SK-N-MC (cell line): ENCODE data around the gene NSMCE4A.
"Not testable (repeated sequence)": the region's sequence is repeated elsewhere in the genome, so short reads cannot be mapped to it uniquely, and the experiment has no call there.

Experiments used
- DNase-seq: peaks from one replicate; pipeline ENCODE4 v3.0.0-alpha.2; 2011; ENCODE audit warnings: low read depth, low spot score
- H3K27ac ChIP-seq: fragments of 200-600 bp; sonication (generic); 2 replicates; pipeline ENCODE4 v1.5.1; 2016; ENCODE audit warnings: mixed run types
- H3K36me3 ChIP-seq: fragments of 200-600 bp; sonication (generic); 2 replicates; pipeline ENCODE4 v1.6.1; 2017; ENCODE audit warnings: antibody characterized with exemption, low read length, mixed read lengths; ENCODE audit not compliant: insufficient read depth
- H3K4me3 ChIP-seq: fragments of 200-600 bp; sonication (generic); 2 replicates; pipeline ENCODE4 v1.5.1; 2016
- H3K9ac ChIP-seq: fragments of 200-600 bp; sonication (generic); 2 replicates; pipeline ENCODE4 v1.8.0; 2017; ENCODE audit warnings: mixed run types, mixed read lengths; ENCODE audit not compliant: insufficient read length
- H3K9me3 ChIP-seq: fragments of 200-600 bp; sonication (generic); 2 replicates; pipeline ENCODE4 v1.6.1; 2017; ENCODE audit warnings: low read depth, mild to moderate bottlenecking, antibody characterized with exemption, low read length, moderate library complexity, mixed read lengths
- EZH2 ChIP-seq: fragments of 200-600 bp; sonication (generic); IDR thresholded peaks from one replicate; pipeline ENCODE4 v1.6.1; 2017; ENCODE audit warnings: antibody characterized with exemption
- FOXP2 ChIP-seq: optimal IDR thresholded peaks from 2 replicates; pipeline ENCODE3; 2011; ENCODE audit warnings: mild to moderate bottlenecking, moderate library complexity; ENCODE audit not compliant: insufficient read depth; ENCODE audit errors: extremely low read length, control extremely low read depth
- POLR2AphosphoS5 ChIP-seq: IDR thresholded peaks from 2 replicates; pipeline ENCODE4 v1.6.1; 2012; ENCODE audit warnings: mild to moderate bottlenecking, low read depth, low read length, borderline replicate concordance

NSMCE4A gene

DNA sequence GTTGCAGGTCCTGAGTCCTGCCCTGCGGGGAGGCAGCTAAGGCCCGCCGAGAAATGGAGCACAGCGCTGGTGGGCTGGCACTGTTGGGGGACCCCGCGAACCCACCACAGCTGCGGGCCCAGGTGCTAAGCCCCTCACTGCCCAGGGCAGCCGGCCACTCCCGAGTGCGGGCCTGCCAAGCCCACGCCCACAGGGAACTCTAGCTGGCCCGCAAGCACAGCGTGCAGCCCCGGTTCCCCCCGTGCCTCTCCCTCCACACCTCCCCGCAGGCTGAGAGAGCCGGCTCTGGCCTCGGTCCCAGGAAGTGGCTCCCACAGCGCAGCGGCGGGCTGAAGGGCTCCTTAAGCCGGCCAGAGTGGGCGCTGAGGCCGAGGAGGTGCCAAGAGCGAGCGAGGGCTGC, 3.5 kb upstream of the NSMCE4A start:
- Histone ChIP-seq H3K36me3 (no peaks in the 10 kb centered on the region), H3K9me3 (no peaks in the 10 kb centered on the region), H3K27ac (no peak overlapping the region), H3K9ac (no peak overlapping the region), H3K4me3 (no peak overlapping the region)
- TF ChIP-seq POLR2AphosphoS5: no peak
- TF ChIP-seq FOXP2: no peak
- TF ChIP-seq EZH2: no peak
- DNase-seq: no peak

DNA sequence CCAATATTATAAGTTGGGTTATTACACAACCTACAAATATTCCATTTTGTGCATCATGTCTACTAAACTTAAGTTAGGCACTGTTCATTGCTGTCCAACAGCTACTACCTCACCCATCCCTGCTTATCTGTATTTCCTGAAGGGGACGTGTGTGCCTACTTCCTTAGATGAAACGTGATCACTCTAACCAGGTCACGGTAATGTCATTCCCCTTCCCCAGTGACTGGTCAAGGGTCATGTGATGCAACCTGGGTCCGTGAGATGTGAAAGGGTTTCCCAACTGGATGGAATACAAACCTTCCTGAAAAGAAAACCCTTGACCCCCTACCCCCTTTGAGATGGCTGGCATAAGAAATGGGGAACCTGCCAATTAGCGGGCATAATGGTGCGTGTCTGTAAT, 1.6 kb upstream of the NSMCE4A start:
- no peaks in the 10 kb centered on the region for H3K36me3 ChIP-seq
- no peak for TF ChIP-seq EZH2
- no peak for TF ChIP-seq FOXP2
- no peak for TF ChIP-seq POLR2AphosphoS5
- no peaks in the 10 kb centered on the region for H3K9me3 ChIP-seq
- no peak overlapping the region for H3K9ac ChIP-seq
- DNase-seq: no peak
- no peak overlapping the region for H3K27ac ChIP-seq
- H3K4me3 ChIP-seq: no peak overlapping the region

DNA sequence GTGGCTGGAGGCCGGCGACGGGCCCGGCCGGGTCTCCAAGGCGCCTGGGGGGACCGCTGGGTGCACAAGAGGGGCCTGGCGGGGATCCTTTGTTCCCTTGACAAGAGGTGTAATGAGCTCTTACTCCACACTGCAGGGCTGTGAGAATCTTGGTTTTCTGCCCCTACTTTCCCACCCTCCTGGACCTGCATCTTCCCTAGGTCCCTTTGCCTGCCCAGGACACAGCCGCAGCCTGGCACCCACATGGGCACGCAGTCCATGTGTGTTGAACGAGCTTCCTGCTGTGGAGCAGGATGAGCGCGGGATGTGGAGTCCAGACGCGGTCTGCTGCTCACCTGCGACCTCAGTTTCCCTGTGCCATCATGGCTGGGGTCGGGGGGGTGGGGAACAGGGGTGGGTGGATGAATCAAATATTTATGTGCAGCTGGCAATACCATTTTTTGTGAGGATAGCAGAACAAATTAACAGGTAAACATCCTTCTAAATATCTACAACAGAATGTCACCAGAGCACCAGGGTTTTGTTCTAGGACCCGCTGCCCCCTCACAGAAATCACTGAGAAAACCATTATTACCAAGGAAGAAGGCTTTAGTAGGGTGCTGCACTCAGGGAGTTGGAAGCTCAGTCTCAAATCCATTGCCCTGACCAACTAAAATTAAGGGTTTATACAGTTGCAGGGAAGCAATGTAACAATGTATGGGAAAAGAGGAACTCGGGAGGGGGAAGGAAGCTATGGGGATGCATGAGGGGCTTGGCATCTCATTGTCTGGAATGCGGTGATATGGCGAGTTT, 474 bp upstream of the NSMCE4A start:
- TF ChIP-seq EZH2: no peak
- TF ChIP-seq POLR2AphosphoS5: no peak
- TF ChIP-seq FOXP2: no peak
- Histone ChIP-seq H3K9me3 (no peaks in the 10 kb centered on the region), H3K27ac (no peak overlapping the region), H3K4me3 (peak overlapping the region; percentile 80), H3K36me3 (no peaks in the 10 kb centered on the region), H3K9ac (peak overlapping the region; percentile 82)
- no peak for DNase-seq

DNA sequence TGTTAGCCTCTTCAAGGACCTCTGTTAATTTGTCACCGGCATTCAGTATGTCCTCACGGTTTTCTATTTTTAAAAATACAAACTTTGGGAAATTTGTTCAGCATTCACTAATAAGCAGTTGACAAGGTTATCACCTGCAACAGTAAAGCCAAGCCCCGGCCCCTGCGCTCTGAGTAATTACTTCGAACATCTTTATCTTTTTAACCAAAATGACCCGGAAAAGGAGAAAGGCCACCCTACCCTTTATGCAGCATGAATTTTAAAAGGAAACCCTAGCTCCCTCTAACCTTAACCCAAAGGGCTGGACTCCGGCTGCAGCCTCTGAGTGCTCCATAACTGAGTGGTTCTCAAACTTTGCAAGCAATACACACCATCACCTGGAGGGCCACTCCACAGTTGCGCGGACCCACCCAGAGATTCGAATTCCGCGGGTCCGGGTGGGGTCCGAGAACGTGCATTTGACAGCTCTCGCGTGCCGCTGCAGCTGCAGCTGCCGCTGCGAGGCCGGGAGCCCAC, 940 bp downstream of the NSMCE4A start:
- no peak for TF ChIP-seq EZH2
- no peak for TF ChIP-seq POLR2AphosphoS5
- no peak for TF ChIP-seq FOXP2
- Histone ChIP-seq H3K4me3 (peak overlapping the region; percentile 80), H3K9ac (peak overlapping the region; percentile 82), H3K36me3 (0 out of 2 replicates have a peak, but pooled peaks cover 4% of the 10 kb centered on the region), H3K9me3 (no peaks in the 10 kb centered on the region), H3K27ac (no peak overlapping the region)
- no peak for DNase-seq

DNA sequence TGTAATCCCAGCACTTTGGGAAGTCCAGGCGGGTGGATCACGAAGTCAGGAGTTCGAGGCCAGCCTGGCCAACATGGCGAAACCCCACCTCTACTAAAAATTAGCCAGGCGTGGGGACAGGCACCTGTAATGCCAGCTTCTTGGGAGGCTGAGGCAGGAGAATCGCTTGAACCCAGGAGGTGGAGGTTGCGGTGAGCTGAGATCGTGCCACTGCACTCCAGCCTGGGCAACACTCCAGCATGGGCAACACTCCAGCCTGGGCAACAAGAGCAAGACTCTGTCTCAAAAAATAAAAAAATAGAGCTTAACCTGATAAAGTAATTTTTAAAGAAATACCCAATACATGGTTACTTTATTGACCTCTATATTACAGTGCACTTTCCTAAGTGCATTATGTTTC, 5.9 kb downstream of the NSMCE4A start:
- not testable (repeated sequence) for H3K27ac ChIP-seq, H3K4me3 ChIP-seq, DNase-seq, H3K9ac ChIP-seq, H3K9me3 ChIP-seq
- H3K36me3 ChIP-seq: peaks cover 18% of the 10 kb centered on the region; the same call in 1 of the 2 replicates

GRCh38 chr10:121965996-121966395, 9.0 kb downstream of the NSMCE4A start:
- Histone ChIP-seq H3K4me3 (no peak overlapping the region), H3K27ac (no peak overlapping the region), H3K9ac (no peak overlapping the region), H3K36me3 (peaks cover 18% of the 10 kb centered on the region; the same call in 1 of the 2 replicates), H3K9me3 (no peaks in the 10 kb centered on the region)
- no peak for TF ChIP-seq EZH2
- no peak for TF ChIP-seq FOXP2
- TF ChIP-seq POLR2AphosphoS5: no peak
- no peak for DNase-seq

DNA sequence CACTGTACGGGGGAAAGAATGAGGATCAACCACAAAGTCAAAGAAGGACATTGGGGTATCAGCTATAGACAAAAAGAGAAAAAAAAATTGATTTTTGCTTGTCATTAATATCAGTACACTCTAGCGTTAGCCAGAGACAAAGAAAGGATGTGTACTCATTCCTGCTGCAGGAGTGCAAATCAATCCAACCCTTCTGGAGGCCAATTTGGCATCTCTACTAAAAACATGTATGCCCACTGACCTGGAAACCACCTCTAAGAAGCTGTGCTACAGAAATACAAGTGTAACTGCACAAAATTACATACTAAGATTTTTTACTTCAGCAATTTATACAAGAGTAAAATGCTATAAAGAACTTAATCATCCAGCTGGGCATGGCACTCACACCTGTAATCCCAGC, 13.6 kb downstream of the NSMCE4A start:
- no peak for TF ChIP-seq FOXP2
- TF ChIP-seq POLR2AphosphoS5: no peak
- no peak for TF ChIP-seq EZH2
- DNase-seq: no peak
- Histone ChIP-seq H3K9ac (no peak overlapping the region), H3K9me3 (no peaks in the 10 kb centered on the region), H3K27ac (no peak overlapping the region), H3K36me3 (peaks cover 10% of the 10 kb centered on the region), H3K4me3 (no peak overlapping the region)

DNA sequence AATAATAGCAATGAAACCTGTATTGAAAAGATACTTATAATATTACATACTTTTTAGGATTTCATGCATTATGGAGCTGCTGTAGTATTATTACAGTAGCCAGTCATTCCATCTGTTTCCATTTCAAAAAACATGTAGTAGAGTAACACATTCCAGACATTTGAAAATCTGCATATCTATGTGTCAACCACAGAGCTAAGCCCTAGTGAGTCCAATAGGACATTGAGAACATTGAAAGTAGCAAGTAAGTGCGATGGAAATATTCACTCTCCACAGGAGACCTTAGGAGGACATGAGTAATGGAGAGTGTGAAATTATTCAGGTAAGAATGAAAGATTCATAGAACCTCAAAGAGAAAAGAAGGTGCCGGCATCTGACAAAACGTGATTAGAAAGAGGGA, 15.3 kb downstream of the NSMCE4A start:
- peaks cover 7% of the 10 kb centered on the region for H3K36me3 ChIP-seq

More for the DNA sequence above, 15.3 kb downstream of the NSMCE4A start:
- Histone ChIP-seq H3K9ac (no peak overlapping the region), H3K4me3 (no peak overlapping the region), H3K9me3 (no peaks in the 10 kb centered on the region), H3K27ac (no peak overlapping the region)
- no peak for DNase-seq
- TF ChIP-seq EZH2 (no peak), FOXP2 (no peak), POLR2AphosphoS5 (no peak)
